HEK293 (cell line): Measurements from ENCODE around the gene HOXB1.

Experiments used
- IKZF3 ChIP-seq: fragments of 450-650 bp; IDR thresholded peaks from 2 replicates; pipeline ENCODE4 v1.5.0; 2018; ENCODE audit warnings: missing biosample characterization, mild to moderate bottlenecking, missing genetic modification characterization, moderate library complexity
- PRDM10 ChIP-seq: fragments of 450-650 bp; formaldehyde crosslinking; IDR thresholded peaks from 2 replicates; pipeline ENCODE4 v1.5.1; 2016; ENCODE audit warnings: missing biosample characterization, missing genetic modification characterization
- REST ChIP-seq: fragments of 450-650 bp; formaldehyde crosslinking; IDR thresholded peaks from 2 replicates; pipeline ENCODE4 v1.5.1; 2016; ENCODE audit warnings: missing biosample characterization, missing genetic modification characterization
- SETDB1 ChIP-seq: IDR thresholded peaks from one replicate; pipeline ENCODE4 v1.6.1; 2017; ENCODE audit warnings: mild to moderate bottlenecking, low read length, moderate library complexity, mixed read lengths; ENCODE audit not compliant: insufficient read length
- SP3 ChIP-seq: fragments of 450-650 bp; formaldehyde crosslinking; IDR thresholded peaks from 2 replicates; pipeline ENCODE4 v1.5.1; 2016; ENCODE audit warnings: missing biosample characterization, missing genetic modification characterization
- ZBTB49 ChIP-seq: fragments of 450-650 bp; formaldehyde crosslinking; IDR thresholded peaks from 2 replicates; pipeline ENCODE4 v1.5.1; 2016; ENCODE audit warnings: missing biosample characterization, missing genetic modification characterization, low read depth
- ZFHX2 ChIP-seq: fragments of 450-650 bp; formaldehyde crosslinking; conservative IDR thresholded peaks from 2 replicates; pipeline ENCODE4 v1.5.1; 2016; ENCODE audit warnings: missing biosample characterization, missing genetic modification characterization
- ZNF10 ChIP-seq: fragments of 450-650 bp; formaldehyde crosslinking; IDR thresholded peaks from 2 replicates; pipeline ENCODE4 v1.5.1; 2017; ENCODE audit warnings: missing biosample characterization, missing genetic modification characterization
- ZNF121 ChIP-seq: fragments of 450-650 bp; formaldehyde crosslinking; IDR thresholded peaks from 2 replicates; pipeline ENCODE4 v1.5.1; 2016; ENCODE audit warnings: missing biosample characterization, missing genetic modification characterization
- ZNF140 ChIP-seq: fragments of 450-650 bp; formaldehyde crosslinking; IDR thresholded peaks from 2 replicates; pipeline ENCODE4 v1.5.1; 2016; ENCODE audit warnings: missing biosample characterization, missing genetic modification characterization
- ZNF157 ChIP-seq: fragments of 450-650 bp; formaldehyde crosslinking; IDR thresholded peaks from 2 replicates; pipeline ENCODE4 v1.5.1; 2016; ENCODE audit warnings: missing biosample characterization, missing genetic modification characterization
- ZNF169 ChIP-seq: fragments of 450-650 bp; formaldehyde crosslinking; IDR thresholded peaks from 2 replicates; pipeline ENCODE4 v1.5.1; 2016; ENCODE audit warnings: missing biosample characterization, missing genetic modification characterization
- ZNF211 ChIP-seq: fragments of 450-650 bp; formaldehyde crosslinking; IDR thresholded peaks from 2 replicates; pipeline ENCODE4 v1.5.1; 2016; ENCODE audit warnings: low read depth, missing biosample characterization, missing genetic modification characterization
- ZNF26 ChIP-seq: fragments of 450-650 bp; formaldehyde crosslinking; IDR thresholded peaks from 2 replicates; pipeline ENCODE4 v1.5.1; 2016; ENCODE audit warnings: missing biosample characterization, missing genetic modification characterization
- ZNF274 ChIP-seq, 2 experiments: fragments of 200-500 bp in 1 of 2; fragments of 450-650 bp in 1 of 2; sonication (Bioruptor generic) in 1 of 2; formaldehyde crosslinking in 1 of 2; IDR thresholded peaks; 2 replicates each; pipeline versions ENCODE4 v1.5.1 to v1.6.1; 2014 to 2016; ENCODE audit warnings: borderline replicate concordance in 1 of 2, inconsistent platforms in 1 of 2, low read length in 1 of 2, missing biosample characterization in 1 of 2, missing genetic modification characterization in 1 of 2
- ZNF350 ChIP-seq: fragments of 450-650 bp; formaldehyde crosslinking; IDR thresholded peaks from 2 replicates; pipeline ENCODE4 v1.5.0; 2017; ENCODE audit warnings: missing biosample characterization, mild to moderate bottlenecking, missing genetic modification characterization
- ZNF362 ChIP-seq: fragments of 450-650 bp; formaldehyde crosslinking; IDR thresholded peaks from 2 replicates; pipeline ENCODE4 v1.5.1; 2016; ENCODE audit warnings: missing biosample characterization, missing genetic modification characterization
- ZNF404 ChIP-seq: fragments of 450-650 bp; formaldehyde crosslinking; IDR thresholded peaks from 2 replicates; pipeline ENCODE4 v1.5.1; 2017; ENCODE audit warnings: missing biosample characterization, missing genetic modification characterization
- ZNF530 ChIP-seq: fragments of 450-650 bp; formaldehyde crosslinking; IDR thresholded peaks from 2 replicates; pipeline ENCODE4 v1.5.1; 2016; ENCODE audit warnings: low read depth, missing biosample characterization, missing genetic modification characterization
- ZNF558 ChIP-seq: fragments of 450-650 bp; formaldehyde crosslinking; IDR thresholded peaks from 2 replicates; pipeline ENCODE4 v1.5.1; 2016; ENCODE audit warnings: missing biosample characterization, missing genetic modification characterization
- ZNF571 ChIP-seq: fragments of 450-650 bp; formaldehyde crosslinking; IDR thresholded peaks from 2 replicates; pipeline ENCODE4 v1.5.0; 2017; ENCODE audit warnings: missing biosample characterization, missing genetic modification characterization
- ZNF610 ChIP-seq: fragments of 450-650 bp; formaldehyde crosslinking; IDR thresholded peaks from 2 replicates; pipeline ENCODE4 v1.5.1; 2016; ENCODE audit warnings: missing biosample characterization, missing genetic modification characterization, borderline replicate concordance
- ZNF670 ChIP-seq: fragments of 450-650 bp; formaldehyde crosslinking; IDR thresholded peaks from 2 replicates; pipeline ENCODE4 v1.5.1; 2016; ENCODE audit warnings: missing biosample characterization, missing genetic modification characterization, low read depth
- ZNF777 ChIP-seq: fragments of 450-650 bp; formaldehyde crosslinking; IDR thresholded peaks from 2 replicates; pipeline ENCODE4 v1.5.1; 2017; ENCODE audit warnings: missing biosample characterization, missing genetic modification characterization, borderline replicate concordance
- ZNF785 ChIP-seq: fragments of 450-650 bp; formaldehyde crosslinking; IDR thresholded peaks from 2 replicates; pipeline ENCODE4 v1.5.1; 2016; ENCODE audit warnings: missing biosample characterization, missing genetic modification characterization
- ZSCAN23 ChIP-seq: fragments of 450-650 bp; formaldehyde crosslinking; IDR thresholded peaks from 2 replicates; pipeline ENCODE4 v1.5.1; 2016; ENCODE audit warnings: missing biosample characterization, missing genetic modification characterization

Gene HOXB1

GRCh38 chr17:48546924-48547807 is 16.4 kb upstream of the HOXB1 start (continued):
- TF ChIP-seq PRDM10 (tag by site-specific recombination) (peak; percentile 95), ZNF169 (tag by site-specific recombination) (no peak), SETDB1 (no peak), ZNF211 (no peak), ZNF777 (tag by site-specific recombination) (no peak), ZNF274 (IDR thresholded peaks at IDR 0.05; ENCODE audit: low read length) (no peak), ZNF274 (tag by site-specific recombination; IDR thresholded peaks at IDR 0.05; ENCODE audit: borderline replicate concordance) (no peak), ZNF362 (tag by site-specific recombination) (no peak), ZNF530 (tag by site-specific recombination) (no peak), IKZF3 (tag by site-specific recombination) (peak; percentile 96), ZNF571 (tag by site-specific recombination) (no peak), ZBTB49 (no peak), ZNF610 (tag by site-specific recombination) (no peak), SP3 (tag by site-specific recombination) (no peak), ZNF558 (tag by site-specific recombination) (no peak), ZSCAN23 (tag by site-specific recombination) (no peak), ZNF26 (tag by site-specific recombination) (no peak), ZFHX2 (tag by site-specific recombination) (peak; percentile 65), ZNF404 (tag by site-specific recombination) (no peak), ZNF350 (no peak), REST (tag by site-specific recombination) (no peak), ZNF670 (tag by site-specific recombination) (no peak), ZNF785 (tag by site-specific recombination) (no peak), ZNF157 (tag by site-specific recombination) (no peak), ZNF140 (tag by site-specific recombination) (no peak), ZNF121 (tag by site-specific recombination) (peak; percentile 7; the same call in 1 of the 2 replicates), ZNF10 (tag by site-specific recombination) (no peak)
